HEK293 (cell line): ENCODE data around the gene CHSY1.

ENCODE experiments used
- CTCF ChIA-PET: fragments of 350-600 bp; formaldehyde crosslinking; extraction: SDS; loops from one replicate; lab custom pipeline; 2021; ENCODE audit warnings: antibody characterized with exemption; lab: Yijun Ruan, JAX
- POLR2A ChIA-PET: fragments of 300-600 bp; formaldehyde crosslinking; extraction: SDS; loops from one replicate; lab custom pipeline; 2020; ENCODE audit warnings: antibody characterized with exemption, inconsistent platforms; lab: Yijun Ruan, JAX
- H3K27ac ChIP-seq: fragments of 200-500 bp; sonication (Bioruptor generic); 2 replicates; pipeline ENCODE4 v1.5.1; 2014; ENCODE audit warnings: low read depth, low read length, control low read depth, inconsistent platforms; ENCODE audit errors: extremely low read depth
- H3K36me3 ChIP-seq, 2 experiments: fragments of 200-500 bp in 1 of 2; sonication (Bioruptor generic) in 1 of 2; 1 replicate in 1 of 2; 2 replicates in 1 of 2; pipeline ENCODE4 v1.5.1; 2014 to 2017; ENCODE audit warnings: inconsistent platforms in 2 of 2, low read length in 2 of 2; ENCODE audit not compliant: control insufficient read depth in 2 of 2, insufficient read depth in 1 of 2
- H3K4me1 ChIP-seq: fragments of 200-500 bp; sonication (Bioruptor generic); 2 replicates; pipeline ENCODE4 v1.5.1; 2014; ENCODE audit warnings: mild to moderate bottlenecking, low read length, inconsistent platforms; ENCODE audit not compliant: control insufficient read depth, insufficient read depth
- H3K4me3 ChIP-seq: 2 replicates; pipeline ENCODE4 v1.5.1; 2011; ENCODE audit warnings: low read depth, mild to moderate bottlenecking, control low read depth, low read length, moderate library complexity
- H3K9me3 ChIP-seq: fragments of 200-500 bp; sonication (Bioruptor generic); 2 replicates; pipeline ENCODE4 v1.5.1; 2014; ENCODE audit warnings: low read depth, low read length, inconsistent platforms; ENCODE audit not compliant: control insufficient read depth, insufficient read depth
- EGR2 ChIP-seq: fragments of 450-650 bp; formaldehyde crosslinking; IDR thresholded peaks from 2 replicates; pipeline ENCODE4 v1.5.1; 2016; ENCODE audit warnings: low read depth, missing biosample characterization, missing genetic modification characterization
- FEZF1 ChIP-seq: fragments of 450-650 bp; formaldehyde crosslinking; IDR thresholded peaks from 2 replicates; pipeline ENCODE4 v1.5.1; 2016; ENCODE audit warnings: missing biosample characterization, missing genetic modification characterization
- GFI1B ChIP-seq: fragments of 450-650 bp; formaldehyde crosslinking; IDR thresholded peaks from 2 replicates; pipeline ENCODE4 v1.5.1; 2016; ENCODE audit warnings: missing biosample characterization, missing genetic modification characterization
- HOXC10 ChIP-seq: sonication (generic); formaldehyde crosslinking; IDR thresholded peaks from 2 replicates; pipeline ENCODE4 v1.8.1; 2023; ENCODE audit warnings: mild to moderate bottlenecking, missing genetic modification reagents
- KLF1 ChIP-seq: fragments of 450-650 bp; formaldehyde crosslinking; IDR thresholded peaks from 2 replicates; pipeline ENCODE4 v1.5.1; 2016; ENCODE audit warnings: missing biosample characterization, missing genetic modification characterization
- KLF16 ChIP-seq: fragments of 450-650 bp; formaldehyde crosslinking; IDR thresholded peaks from 2 replicates; pipeline ENCODE4 v1.5.1; 2017; ENCODE audit warnings: missing biosample characterization, missing genetic modification characterization
- SALL2 ChIP-seq: fragments of 450-650 bp; formaldehyde crosslinking; IDR thresholded peaks from 2 replicates; pipeline ENCODE4 v1.5.0; 2017; ENCODE audit warnings: missing biosample characterization, mild to moderate bottlenecking, missing genetic modification characterization, borderline replicate concordance
- SCRT2 ChIP-seq: fragments of 450-650 bp; formaldehyde crosslinking; IDR thresholded peaks from 2 replicates; pipeline ENCODE4 v1.5.1; 2016; ENCODE audit warnings: missing biosample characterization, missing genetic modification characterization
- TRIM28 ChIP-seq: IDR thresholded peaks from 2 replicates; pipeline ENCODE4 v1.6.1; 2011; ENCODE audit warnings: low read length, control low read depth, borderline replicate concordance
- ZNF133 ChIP-seq: fragments of 450-650 bp; formaldehyde crosslinking; IDR thresholded peaks from 2 replicates; pipeline ENCODE4 v1.5.1; 2016; ENCODE audit warnings: missing biosample characterization, missing genetic modification characterization
- ZNF221 ChIP-seq: fragments of 450-650 bp; formaldehyde crosslinking; IDR thresholded peaks from 2 replicates; pipeline ENCODE4 v1.5.1; 2017; ENCODE audit warnings: missing biosample characterization, missing genetic modification characterization, borderline replicate concordance
- ZNF391 ChIP-seq: fragments of 450-650 bp; formaldehyde crosslinking; IDR thresholded peaks from 2 replicates; pipeline ENCODE4 v1.5.1; 2016; ENCODE audit warnings: low read depth, missing biosample characterization, missing genetic modification characterization, borderline replicate concordance
- ZNF549 ChIP-seq: fragments of 450-650 bp; IDR thresholded peaks from 2 replicates; pipeline ENCODE4 v1.5.1; 2018; ENCODE audit warnings: missing biosample characterization, missing genetic modification characterization, mild to moderate bottlenecking, inconsistent platforms, moderate library complexity
- ZNF585B ChIP-seq: fragments of 450-650 bp; formaldehyde crosslinking; IDR thresholded peaks from 2 replicates; pipeline ENCODE4 v1.5.1; 2016; ENCODE audit warnings: missing biosample characterization, missing genetic modification characterization
- ZNF658 ChIP-seq: fragments of 450-650 bp; formaldehyde crosslinking; IDR thresholded peaks from 2 replicates; pipeline ENCODE4; 2016; ENCODE audit warnings: missing biosample characterization, missing genetic modification characterization
- ZNF677 ChIP-seq: fragments of 450-650 bp; IDR thresholded peaks from 2 replicates; pipeline ENCODE4 v1.5.0; 2018; ENCODE audit warnings: missing biosample characterization, mild to moderate bottlenecking, missing genetic modification characterization, moderate library complexity
- ZNF701 ChIP-seq: fragments of 450-650 bp; formaldehyde crosslinking; IDR thresholded peaks from 2 replicates; pipeline ENCODE4 v1.5.1; 2016; ENCODE audit warnings: missing biosample characterization, missing genetic modification characterization
- TF ChIP-seq, protein P1 (sequence below): fragments of 450-650 bp; formaldehyde crosslinking; IDR thresholded peaks from 2 replicates; pipeline ENCODE4 v1.5.1; 2016; ENCODE audit warnings: missing biosample characterization, missing genetic modification characterization
- TF ChIP-seq, protein P2 (sequence below): fragments of 450-650 bp; formaldehyde crosslinking; IDR thresholded peaks from 2 replicates; pipeline ENCODE4 v1.5.1; 2016; ENCODE audit warnings: missing biosample characterization, missing genetic modification characterization
- TF ChIP-seq, protein P3 (sequence below): fragments of 450-650 bp; formaldehyde crosslinking; conservative IDR thresholded peaks from 2 replicates; pipeline ENCODE4 v1.5.1; 2016; ENCODE audit warnings: low read depth, missing biosample characterization, missing genetic modification characterization

CHSY1 gene

DNA sequence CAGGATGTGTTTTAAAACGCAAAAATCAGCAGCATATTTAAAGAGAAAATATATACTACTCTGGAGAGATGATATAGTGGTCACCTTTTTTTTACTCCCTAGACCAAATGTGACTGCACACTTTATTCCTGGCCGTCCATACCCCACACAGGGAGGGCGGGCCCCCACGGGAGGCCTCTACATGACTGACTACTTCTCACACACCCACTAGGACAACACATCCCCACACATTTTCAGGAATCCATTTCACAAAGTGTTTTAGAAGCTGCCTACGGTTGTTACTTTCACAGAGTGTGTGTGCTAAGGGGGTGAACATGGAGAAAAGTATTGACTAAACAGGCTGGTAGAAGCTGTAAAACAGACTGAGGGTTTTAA, 67.9 kb downstream of the CHSY1 start (continued):
- no peak for TF ChIP-seq ZNF701
- TF ChIP-seq EGR2 = peak; percentile 87
- TF ChIP-seq ZNF391 = no peak
- TF ChIP-seq TRIM28 = no peak

DNA sequence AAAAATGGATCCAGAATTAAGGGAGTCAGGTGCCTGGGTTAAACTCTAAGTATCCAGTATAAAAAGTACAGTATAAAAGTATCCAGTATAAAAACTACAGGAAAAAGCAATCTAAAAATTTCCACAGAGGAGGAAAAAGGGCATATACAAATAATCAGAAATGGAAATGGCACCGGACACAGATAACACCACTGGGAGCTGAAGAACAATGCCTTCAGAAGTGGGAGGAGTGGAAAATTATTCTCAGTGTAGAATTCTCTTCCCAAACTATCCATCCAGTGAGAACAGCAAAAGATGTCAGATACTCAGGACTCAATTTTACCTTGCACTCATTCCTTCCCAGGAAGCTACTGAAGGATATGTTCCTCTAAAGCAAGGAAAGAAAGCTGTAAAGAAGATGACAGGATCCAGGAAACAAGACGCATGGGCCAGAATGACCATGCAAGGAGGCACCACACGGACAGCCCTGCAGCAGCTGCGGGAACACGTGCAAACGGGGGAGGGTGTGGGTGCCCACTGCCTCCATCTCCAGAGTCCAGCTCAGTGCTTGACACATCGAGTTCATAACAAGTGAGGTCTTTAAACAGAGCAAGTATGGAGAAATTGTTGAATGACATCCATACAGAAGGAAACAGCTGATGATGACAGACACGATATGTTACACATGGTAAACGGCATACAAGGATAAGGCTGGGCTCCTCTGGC, 68.5 kb downstream of the CHSY1 start:
- H3K27ac ChIP-seq = no peak overlapping the region
- H3K36me3 ChIP-seq = peaks cover 3 to 30% of the 10 kb centered on the region in 2 experiments; a peak in 2 of 3 replicates
- no peak for TF ChIP-seq FEZF1 (tag by site-specific recombination)
- TF ChIP-seq, protein P1, sequence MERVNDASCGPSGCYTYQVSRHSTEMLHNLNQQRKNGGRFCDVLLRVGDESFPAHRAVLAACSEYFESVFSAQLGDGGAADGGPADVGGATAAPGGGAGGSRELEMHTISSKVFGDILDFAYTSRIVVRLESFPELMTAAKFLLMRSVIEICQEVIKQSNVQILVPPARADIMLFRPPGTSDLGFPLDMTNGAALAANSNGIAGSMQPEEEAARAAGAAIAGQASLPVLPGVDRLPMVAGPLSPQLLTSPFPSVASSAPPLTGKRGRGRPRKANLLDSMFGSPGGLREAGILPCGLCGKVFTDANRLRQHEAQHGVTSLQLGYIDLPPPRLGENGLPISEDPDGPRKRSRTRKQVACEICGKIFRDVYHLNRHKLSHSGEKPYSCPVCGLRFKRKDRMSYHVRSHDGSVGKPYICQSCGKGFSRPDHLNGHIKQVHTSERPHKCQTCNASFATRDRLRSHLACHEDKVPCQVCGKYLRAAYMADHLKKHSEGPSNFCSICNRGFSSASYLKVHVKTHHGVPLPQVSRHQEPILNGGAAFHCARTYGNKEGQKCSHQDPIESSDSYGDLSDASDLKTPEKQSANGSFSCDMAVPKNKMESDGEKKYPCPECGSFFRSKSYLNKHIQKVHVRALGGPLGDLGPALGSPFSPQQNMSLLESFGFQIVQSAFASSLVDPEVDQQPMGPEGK (tag by site-specific recombination) = no peak
- TF ChIP-seq, protein P2, sequence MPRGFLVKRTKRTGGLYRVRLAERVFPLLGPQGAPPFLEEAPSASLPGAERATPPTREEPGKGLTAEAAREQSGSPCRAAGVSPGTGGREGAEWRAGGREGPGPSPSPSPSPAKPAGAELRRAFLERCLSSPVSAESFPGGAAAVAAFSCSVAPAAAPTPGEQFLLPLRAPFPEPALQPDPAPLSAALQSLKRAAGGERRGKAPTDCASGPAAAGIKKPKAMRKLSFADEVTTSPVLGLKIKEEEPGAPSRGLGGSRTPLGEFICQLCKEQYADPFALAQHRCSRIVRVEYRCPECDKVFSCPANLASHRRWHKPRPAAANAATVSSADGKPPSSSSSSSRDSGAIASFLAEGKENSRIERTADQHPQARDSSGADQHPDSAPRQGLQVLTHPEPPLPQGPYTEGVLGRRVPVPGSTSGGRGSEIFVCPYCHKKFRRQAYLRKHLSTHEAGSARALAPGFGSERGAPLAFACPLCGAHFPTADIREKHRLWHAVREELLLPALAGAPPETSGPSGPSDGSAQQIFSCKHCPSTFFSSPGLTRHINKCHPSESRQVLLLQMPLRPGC (tag by site-specific recombination) = no peak
- TF ChIP-seq, protein P3, sequence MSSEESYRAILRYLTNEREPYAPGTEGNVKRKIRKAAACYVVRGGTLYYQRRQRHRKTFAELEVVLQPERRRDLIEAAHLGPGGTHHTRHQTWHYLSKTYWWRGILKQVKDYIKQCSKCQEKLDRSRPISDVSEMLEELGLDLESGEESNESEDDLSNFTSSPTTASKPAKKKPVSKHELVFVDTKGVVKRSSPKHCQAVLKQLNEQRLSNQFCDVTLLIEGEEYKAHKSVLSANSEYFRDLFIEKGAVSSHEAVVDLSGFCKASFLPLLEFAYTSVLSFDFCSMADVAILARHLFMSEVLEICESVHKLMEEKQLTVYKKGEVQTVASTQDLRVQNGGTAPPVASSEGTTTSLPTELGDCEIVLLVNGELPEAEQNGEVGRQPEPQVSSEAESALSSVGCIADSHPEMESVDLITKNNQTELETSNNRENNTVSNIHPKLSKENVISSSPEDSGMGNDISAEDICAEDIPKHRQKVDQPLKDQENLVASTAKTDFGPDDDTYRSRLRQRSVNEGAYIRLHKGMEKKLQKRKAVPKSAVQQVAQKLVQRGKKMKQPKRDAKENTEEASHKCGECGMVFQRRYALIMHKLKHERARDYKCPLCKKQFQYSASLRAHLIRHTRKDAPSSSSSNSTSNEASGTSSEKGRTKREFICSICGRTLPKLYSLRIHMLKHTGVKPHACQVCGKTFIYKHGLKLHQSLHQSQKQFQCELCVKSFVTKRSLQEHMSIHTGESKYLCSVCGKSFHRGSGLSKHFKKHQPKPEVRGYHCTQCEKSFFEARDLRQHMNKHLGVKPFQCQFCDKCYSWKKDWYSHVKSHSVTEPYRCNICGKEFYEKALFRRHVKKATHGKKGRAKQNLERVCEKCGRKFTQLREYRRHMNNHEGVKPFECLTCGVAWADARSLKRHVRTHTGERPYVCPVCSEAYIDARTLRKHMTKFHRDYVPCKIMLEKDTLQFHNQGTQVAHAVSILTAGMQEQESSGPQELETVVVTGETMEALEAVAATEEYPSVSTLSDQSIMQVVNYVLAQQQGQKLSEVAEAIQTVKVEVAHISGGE (tag by site-specific recombination) = no peak
- ChIA-PET CTCF (interaction anchor here (1.0 kb wide), 1 partner anchor 74 kb away, joined by 3 read pairs; no protein-coding TSS in a partner anchor), POLR2A (no interaction called here)
- no peaks in the 10 kb centered on the region for H3K9me3 ChIP-seq
- H3K4me1 ChIP-seq = no peaks in the 10 kb centered on the region; the same call in 1 of the 2 replicates
- no peak overlapping the region for H3K4me3 ChIP-seq

DNA sequence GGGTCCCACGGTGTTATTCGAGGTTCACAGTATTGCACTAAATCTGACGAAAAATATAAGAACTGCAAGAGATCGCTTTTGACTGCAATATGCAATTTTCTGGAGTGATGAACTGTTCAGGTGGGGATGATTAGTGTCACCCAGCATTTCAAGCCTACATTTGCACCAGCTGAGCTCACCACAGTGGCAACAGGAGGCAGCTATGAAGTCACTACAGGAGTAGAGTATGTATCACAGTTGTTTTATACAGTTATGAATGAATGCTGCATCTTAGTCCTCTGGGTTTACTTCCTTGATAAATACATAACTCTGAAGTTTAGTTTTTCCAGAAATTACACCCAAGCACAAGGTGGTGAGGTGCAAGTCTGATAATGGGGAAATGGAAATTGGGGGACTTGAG, 69.6 kb downstream of the CHSY1 start:
- ChIA-PET CTCF (no interaction called here), POLR2A (no interaction called here)
- H3K9me3 ChIP-seq = no peaks in the 10 kb centered on the region
- no peak overlapping the region for H3K27ac ChIP-seq
- peaks cover 3 to 37% of the 10 kb centered on the region in 2 experiments; a peak in 2 of 3 replicates for H3K36me3 ChIP-seq
- no peaks in the 10 kb centered on the region for H3K4me1 ChIP-seq
- no peak for TF ChIP-seq ZNF549 (tag by site-specific recombination)
- TF ChIP-seq SCRT2 (tag by site-specific recombination) = peak; percentile 48; the same call in 1 of the 2 replicates
- no peak overlapping the region for H3K4me3 ChIP-seq

DNA sequence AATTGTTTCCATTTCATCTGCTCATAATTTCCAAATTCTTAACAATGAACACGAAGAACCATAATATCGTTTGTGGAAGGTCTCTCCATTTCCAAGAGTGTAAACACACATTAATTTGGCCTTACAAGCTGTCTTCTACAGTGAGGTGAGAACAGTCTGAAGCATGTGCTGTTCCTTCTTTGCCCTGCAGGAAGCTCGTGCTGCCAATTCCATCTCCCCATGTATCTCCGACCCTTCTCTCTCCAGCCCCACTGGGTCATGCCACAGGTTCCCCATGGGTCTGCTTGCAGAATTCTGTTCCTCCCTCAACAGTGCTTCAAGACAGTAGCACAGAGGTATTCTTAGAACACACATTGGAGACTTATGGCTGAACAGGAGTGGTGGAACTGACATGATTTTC, 70.5 kb downstream of the CHSY1 start:
- H3K4me1 ChIP-seq = no peaks in the 10 kb centered on the region
- CTCF ChIA-PET = interaction anchor here (0.6 kb wide), 1 partner anchor 430 kb away, joined by 4 read pairs; no protein-coding TSS in a partner anchor
- peaks cover 3 to 37% of the 10 kb centered on the region in 2 experiments; a peak in 2 of 3 replicates for H3K36me3 ChIP-seq
- H3K27ac ChIP-seq = no peak overlapping the region
- no peaks in the 10 kb centered on the region for H3K9me3 ChIP-seq
- POLR2A ChIA-PET = no interaction called here
- H3K4me3 ChIP-seq = no peak overlapping the region
- no peak for TF ChIP-seq ZNF658 (tag by site-specific recombination)
- no peak for TF ChIP-seq SALL2 (tag by site-specific recombination)
- TF ChIP-seq, protein P2 (tag by site-specific recombination) = no peak
- no peak for TF ChIP-seq HOXC10
- TF ChIP-seq ZNF677 (tag by site-specific recombination) = no peak
- no peak for TF ChIP-seq KLF16 (tag by site-specific recombination)
- no peak for TF ChIP-seq ZNF133 (tag by site-specific recombination)
- TF ChIP-seq ZNF391 = no peak
- no peak for TF ChIP-seq ZNF585B
- TF ChIP-seq GFI1B = no peak
- TF ChIP-seq ZNF221 (tag by site-specific recombination) = no peak
- TF ChIP-seq KLF1 (tag by site-specific recombination) = no peak
